ENCODE results near the gene OR10D3. TPM values are rescaled to one million over a fixed set of nuclear protein-coding genes. Genes with fewer than 3 reads are reported as not detected.

OR10D3 gene
- total RNA-seq (2014; rRNA removed; shearing (Covaris generic)) (not detected in 2 replicates), polyA plus RNA-seq (2016; fragmentation: Nextera tagmentation; extraction: Ambion mirVana) (not detected in 2 replicates)

GRCh38 chr11:124183068-124183467 lies at the start of gene OR10D3:
TSS of gene OR10D3 (plus strand) at chr11:124183345. CDS start at chr11:124185270, 1,925 bp downstream.
- Histone ChIP-seq H3K4me3 (no peak within 1 kb of the TSS), H3F3A (ENCODE audit: insufficient read depth) (no peaks in the 10 kb centered on the region), H3K9ac (no peak within 1 kb of the TSS), H2AFZ (no peak within 1 kb of the TSS), H3K27ac (no peak within 1 kb of the TSS), H3K4me2 (ENCODE audit: unreplicated experiment) (no peak within 1 kb of the TSS), H4K20me1 (ENCODE audit: insufficient read depth) (no peaks in the 10 kb centered on the region), H3K79me2 (ENCODE audit: insufficient read depth) (no peaks in the 10 kb centered on the region), H3K4me1 (ENCODE audit: insufficient read depth) (no peaks in the 10 kb centered on the region), H3K36me3 (ENCODE audit: low read depth) (no peaks in the 10 kb centered on the region), H3K9me2 (ENCODE audit: insufficient read depth) (no peaks in the 10 kb centered on the region), H3K9me3 (ENCODE audit: low read depth) (no peaks in the 10 kb centered on the region), H3K27me3 (replicated peaks; ENCODE audit: insufficient read depth) (peaks cover 21% of the 10 kb centered on the region)
- TF ChIP-seq EZH2phosphoT487 (IDR thresholded peaks at IDR 0.05; ENCODE audit: insufficient read depth, low read depth) (no peak), EZH2 (IDR thresholded peaks at IDR 0.05; ENCODE audit: insufficient read depth, poor library complexity, severe bottlenecking) (no peak)
- no peak for DNase-seq
- in situ Hi-C loops (cut with MboI), result no loop called here
- WGBS, 2 experiments (ENCODE audit: low coverage in 1 of 2, low lambda C conversion rate in 2 of 2, missing lambda C conversion rate in 2 of 2), result 0 to 2% methylated on average over 3 of the region's 3 CpGs

DNA sequence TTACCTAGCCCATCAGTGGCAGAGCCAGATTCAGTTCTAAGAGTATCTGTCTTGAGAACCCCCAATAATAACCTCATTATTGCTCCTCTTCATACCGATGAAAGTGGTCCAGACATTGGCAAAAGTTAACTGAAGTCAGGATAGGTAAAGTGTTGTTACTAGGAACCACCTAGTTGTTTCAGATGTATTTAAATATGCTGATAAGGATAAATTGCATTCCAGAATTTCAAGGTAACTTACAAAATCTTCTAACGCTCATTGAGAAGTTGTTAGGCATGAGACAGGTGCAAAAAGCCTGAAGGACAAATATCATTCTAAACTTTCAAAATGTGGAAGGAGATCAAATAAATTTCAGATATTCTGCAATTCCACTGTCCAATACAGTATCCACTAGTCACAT lies 40.1 kb upstream of the OR10D3 start:
- Histone ChIP-seq H3K4me1 (ENCODE audit: insufficient read depth) (no peaks in the 10 kb centered on the region), H3K27ac (no peak overlapping the region), H2AFZ (no peak overlapping the region), H3K36me3 (ENCODE audit: low read depth) (no peaks in the 10 kb centered on the region), H3K27me3 (replicated peaks; ENCODE audit: insufficient read depth) (no peaks in the 10 kb centered on the region), H3K79me2 (ENCODE audit: insufficient read depth) (no peaks in the 10 kb centered on the region), H3K4me3 (no peak overlapping the region), H3K9ac (no peak overlapping the region), H3K4me2 (ENCODE audit: unreplicated experiment) (no peak overlapping the region), H3F3A (ENCODE audit: insufficient read depth) (no peaks in the 10 kb centered on the region), H3K9me3 (ENCODE audit: low read depth) (no peaks in the 10 kb centered on the region), H3K9me2 (ENCODE audit: insufficient read depth) (no peaks in the 10 kb centered on the region), H4K20me1 (ENCODE audit: insufficient read depth) (no peaks in the 10 kb centered on the region)
- no peak for TF ChIP-seq EZH2 (IDR thresholded peaks at IDR 0.05; ENCODE audit: insufficient read depth, poor library complexity, severe bottlenecking)
- TF ChIP-seq EZH2phosphoT487 (IDR thresholded peaks at IDR 0.05; ENCODE audit: insufficient read depth, low read depth), result no peak
- no peak for DNase-seq
- 73 to 78% methylated on average over 2 of the region's 2 CpGs for WGBS, 2 experiments (ENCODE audit: low coverage in 1 of 2, low lambda C conversion rate in 2 of 2, missing lambda C conversion rate in 2 of 2)
- in situ Hi-C loops (cut with MboI), result no loop called here

DNA sequence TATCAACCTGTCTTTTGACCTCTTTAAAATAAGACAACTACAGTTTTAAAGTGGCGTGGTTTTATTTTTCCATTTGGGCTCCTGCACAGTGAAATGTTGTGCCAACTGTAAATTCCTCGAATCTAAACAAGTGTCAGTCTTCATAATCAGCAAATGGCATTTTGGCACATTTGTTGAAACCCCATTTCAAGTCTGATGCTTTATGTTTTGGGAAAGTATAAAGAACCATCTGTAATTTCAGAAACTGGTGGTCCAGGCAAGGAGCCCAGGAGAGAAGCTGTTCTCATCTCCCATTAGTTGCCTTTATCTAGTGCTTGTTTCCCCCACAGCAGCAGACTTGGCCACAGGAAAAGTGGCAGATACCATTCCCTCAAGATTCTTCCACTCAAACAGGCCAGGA lies 35.2 kb upstream of the OR10D3 start:
- H4K20me1 ChIP-seq (ENCODE audit: insufficient read depth), result no peaks in the 10 kb centered on the region
- H3K9ac ChIP-seq, result no peak overlapping the region
- no peaks in the 10 kb centered on the region for H3K9me3 ChIP-seq (ENCODE audit: low read depth)
- in situ Hi-C loops (cut with MboI), result no loop called here
- H3K4me3 ChIP-seq, result no peak overlapping the region
- no peaks in the 10 kb centered on the region for H3K79me2 ChIP-seq (ENCODE audit: insufficient read depth)
- no peak overlapping the region for H3K4me2 ChIP-seq (ENCODE audit: unreplicated experiment)
- no peak overlapping the region for H2AFZ ChIP-seq
- no peak overlapping the region for H3K27ac ChIP-seq
- H3K27me3 ChIP-seq (replicated peaks; ENCODE audit: insufficient read depth), result no peaks in the 10 kb centered on the region; the same call in 1 of the 2 replicates
- H3K36me3 ChIP-seq (ENCODE audit: low read depth), result no peaks in the 10 kb centered on the region
- no peaks in the 10 kb centered on the region for H3K9me2 ChIP-seq (ENCODE audit: insufficient read depth)
- H3F3A ChIP-seq (ENCODE audit: insufficient read depth), result no peaks in the 10 kb centered on the region
- DNase-seq, result no peak
- no peaks in the 10 kb centered on the region for H3K4me1 ChIP-seq (ENCODE audit: insufficient read depth)
- TF ChIP-seq EZH2 (IDR thresholded peaks at IDR 0.05; ENCODE audit: insufficient read depth, poor library complexity, severe bottlenecking) (no peak), EZH2phosphoT487 (IDR thresholded peaks at IDR 0.05; ENCODE audit: insufficient read depth, low read depth) (no peak)
- 40 to 56% methylated on average over 2 of the region's 2 CpGs for WGBS, 2 experiments (ENCODE audit: low coverage in 1 of 2, low lambda C conversion rate in 2 of 2, missing lambda C conversion rate in 2 of 2)

DNA sequence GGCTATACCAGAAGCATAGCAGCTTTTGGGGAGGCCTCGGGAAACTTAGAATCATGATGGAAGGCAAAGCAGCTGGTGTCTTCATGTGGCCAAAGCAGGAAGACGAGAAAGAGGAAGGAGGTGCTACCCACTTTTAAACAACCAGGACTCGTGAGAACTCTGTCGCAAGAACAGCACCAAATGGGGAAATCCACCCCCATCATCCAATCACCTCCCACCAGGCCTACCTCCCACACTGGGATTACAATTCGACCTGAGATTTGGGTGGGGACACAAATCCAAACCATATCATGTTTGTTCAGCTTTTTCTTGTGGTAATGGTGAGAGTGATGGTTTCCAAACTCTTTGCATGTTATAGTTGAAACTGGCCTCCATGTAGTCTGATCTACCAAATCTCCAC lies 32.5 kb upstream of the OR10D3 start:
- WGBS, 2 experiments (ENCODE audit: low coverage in 1 of 2, low lambda C conversion rate in 2 of 2, missing lambda C conversion rate in 2 of 2), result 22 to 32% methylated on average over 5 of the region's 5 CpGs
- Histone ChIP-seq H3K4me2 (ENCODE audit: unreplicated experiment) (no peak overlapping the region), H2AFZ (no peak overlapping the region), H3K27ac (no peak overlapping the region), H3K4me1 (ENCODE audit: insufficient read depth) (no peaks in the 10 kb centered on the region), H4K20me1 (ENCODE audit: insufficient read depth) (no peaks in the 10 kb centered on the region), H3F3A (ENCODE audit: insufficient read depth) (no peaks in the 10 kb centered on the region), H3K9me2 (ENCODE audit: insufficient read depth) (no peaks in the 10 kb centered on the region), H3K27me3 (replicated peaks; ENCODE audit: insufficient read depth) (no peaks in the 10 kb centered on the region; the same call in 1 of the 2 replicates), H3K9me3 (ENCODE audit: low read depth) (no peaks in the 10 kb centered on the region), H3K4me3 (no peak overlapping the region), H3K9ac (no peak overlapping the region), H3K79me2 (ENCODE audit: insufficient read depth) (no peaks in the 10 kb centered on the region), H3K36me3 (ENCODE audit: low read depth) (no peaks in the 10 kb centered on the region)
- in situ Hi-C loops (cut with MboI), result no loop called here
- TF ChIP-seq EZH2 (IDR thresholded peaks at IDR 0.05; ENCODE audit: insufficient read depth, poor library complexity, severe bottlenecking) (no peak), EZH2phosphoT487 (IDR thresholded peaks at IDR 0.05; ENCODE audit: insufficient read depth, low read depth) (no peak)
- no peak for DNase-seq
